HepG2 (cell line): ENCODE measurements around the gene TRIM27. TPM values are rescaled to one million over a fixed set of nuclear protein-coding genes. Genes with fewer than 3 reads are reported as not detected.
A peak's percentile ranks its signal among the peaks of the same experiment; 100 is the strongest.

Source experiments
- AHDC1 ChIP-seq: sonication (generic); formaldehyde crosslinking; IDR thresholded peaks from 2 replicates; pipeline ENCODE4 v1.5.1; 2020; ENCODE audit warnings: mild to moderate bottlenecking, missing genetic modification reagents, borderline replicate concordance
- ARID5B ChIP-seq: IDR thresholded peaks from 2 replicates; pipeline ENCODE4 v1.4.0; 2020; ENCODE audit warnings: mild to moderate bottlenecking, missing genetic modification reagents
- ATAD3A ChIP-seq: sonication (generic); formaldehyde crosslinking; IDR thresholded peaks from 2 replicates; pipeline ENCODE4 v1.4.0; 2020; ENCODE audit warnings: missing genetic modification reagents
- EEA1 ChIP-seq: sonication (generic); formaldehyde crosslinking; IDR thresholded peaks from 2 replicates; pipeline ENCODE4 v1.5.1; 2020; ENCODE audit warnings: mild to moderate bottlenecking, missing genetic modification reagents, borderline replicate concordance
- FOXO1 ChIP-seq: sonication (generic); formaldehyde crosslinking; IDR thresholded peaks from 2 replicates; pipeline ENCODE4 v1.4.0; 2020; ENCODE audit warnings: missing genetic modification reagents
- NCOA5 ChIP-seq: sonication (generic); formaldehyde crosslinking; IDR thresholded peaks from 2 replicates; pipeline ENCODE4 v1.4.0; 2020; ENCODE audit warnings: missing genetic modification reagents
- PCBP1 ChIP-seq: fragments of 200-400 bp; formaldehyde crosslinking; IDR thresholded peaks from 2 replicates; pipeline ENCODE4 v1.6.1; 2017; ENCODE audit warnings: mild to moderate bottlenecking, low read depth, low read length, borderline replicate concordance
- TFDP1 ChIP-seq: IDR thresholded peaks from 2 replicates; pipeline ENCODE4 v1.6.1; 2016; ENCODE audit warnings: missing compliant biosample characterization, missing genetic modification reagents, borderline replicate concordance
- ZNF264 ChIP-seq: sonication (generic); formaldehyde crosslinking; IDR thresholded peaks from 2 replicates; pipeline ENCODE4 v1.4.0; 2020; ENCODE audit warnings: missing genetic modification reagents
- ZNF331 ChIP-seq: sonication (generic); formaldehyde crosslinking; IDR thresholded peaks from 2 replicates; pipeline ENCODE4 v1.4.0; 2020; ENCODE audit warnings: missing genetic modification reagents
- ZNF569 ChIP-seq: sonication (generic); formaldehyde crosslinking; IDR thresholded peaks from 2 replicates; pipeline ENCODE4 v1.5.0; 2020; ENCODE audit warnings: mild to moderate bottlenecking, missing genetic modification reagents, moderate library complexity, borderline replicate concordance
- ZNF572 ChIP-seq: sonication (generic); formaldehyde crosslinking; IDR thresholded peaks from 2 replicates; pipeline ENCODE4 v1.5.1; 2020; ENCODE audit warnings: mild to moderate bottlenecking, missing genetic modification reagents
- ZNF710 ChIP-seq: sonication (generic); formaldehyde crosslinking; IDR thresholded peaks from 2 replicates; pipeline ENCODE4 v1.5.0; 2020; ENCODE audit warnings: mild to moderate bottlenecking, missing genetic modification reagents, borderline replicate concordance
- polyA plus RNA-seq, 8 experiments: library from polyadenylated mRNA; depleted of rRNA in 3 of 8; stranded (reverse) in 7 of 8; unstranded in 1 of 8; fragments of >200 nt; fragmentation: Illumina TruSeq in 4 of 8; extraction: Trizol in 4 of 8; gene quantifications; 2 replicates each; pipeline versions ENCODE4 v1.2.1 to v1.2.3, GENCODE V29; 2011 to 2016; ENCODE audit warnings: low read depth in 4 of 8, missing spikeins in 1 of 8, mixed read lengths in 1 of 8; ENCODE audit not compliant: insufficient read depth in 1 of 8
- total RNA-seq, 5 experiments: library from RNA; depleted of rRNA; stranded (reverse); fragments of >200 nt; fragmentation: Illumina TruSeq; extraction: Trizol; gene quantifications; 2 replicates each; pipeline ENCODE4 v1.2.3, GENCODE V29; 2016; ENCODE audit warnings: low read depth in 1 of 5
- TF ChIP-seq, protein P1 (sequence below): sonication (generic); formaldehyde crosslinking; IDR thresholded peaks from 2 replicates; pipeline ENCODE4 v1.4.0; 2020; ENCODE audit warnings: mild to moderate bottlenecking, missing genetic modification reagents

Gene TRIM27
- total and polyA plus RNA-seq, 2 of the 13 experiments (the other 11 are each of a cell fraction or from before 2014, with no cell fraction given), result 88.6 to 112 TPM

- TF ChIP-seq ZNF569 (CRISPR knock-in tag), result peak; percentile 96
- 0 out of 2 replicates have a peak, but pooled peaks have one; percentile 18 for TF ChIP-seq EEA1 (CRISPR knock-in tag)
- peak; percentile 82; the same call in 1 of the 2 replicates for TF ChIP-seq ZNF264 (CRISPR knock-in tag)
- peak; percentile 78 for TF ChIP-seq ZNF710
- peak; percentile 52 for TF ChIP-seq FOXO1 (CRISPR knock-in tag)
- TF ChIP-seq TFDP1 (CRISPR knock-in tag), result peak; percentile 87
- TF ChIP-seq AHDC1 (CRISPR knock-in tag), result peak; percentile 69; the same call in 1 of the 2 replicates
- TF ChIP-seq PCBP1, result no peak; the same call in 1 of the 2 replicates
- peak; percentile 59 for TF ChIP-seq ARID5B (CRISPR knock-in tag)
- 0 out of 2 replicates have a peak, but pooled peaks have one; percentile 67 for TF ChIP-seq NCOA5 (CRISPR knock-in tag)
- TF ChIP-seq ZNF572 (CRISPR knock-in tag), result peak; percentile 95; the same call in 1 of the 2 replicates
- TF ChIP-seq, protein P1, sequence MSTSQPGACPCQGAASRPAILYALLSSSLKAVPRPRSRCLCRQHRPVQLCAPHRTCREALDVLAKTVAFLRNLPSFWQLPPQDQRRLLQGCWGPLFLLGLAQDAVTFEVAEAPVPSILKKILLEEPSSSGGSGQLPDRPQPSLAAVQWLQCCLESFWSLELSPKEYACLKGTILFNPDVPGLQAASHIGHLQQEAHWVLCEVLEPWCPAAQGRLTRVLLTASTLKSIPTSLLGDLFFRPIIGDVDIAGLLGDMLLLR (CRISPR knock-in tag), result peak; percentile 88
- peak; percentile 31; the same call in 1 of the 2 replicates for TF ChIP-seq ATAD3A (CRISPR knock-in tag)
- peak; percentile 77 for TF ChIP-seq ZNF331 (CRISPR knock-in tag)
Measured at GRCh38 chr6:28923318-28924102, at the start of gene TRIM27 (continued).
